Measurements from ENCODE around the gene MADD. TPM values are rescaled to one million over a fixed set of nuclear protein-coding genes. Genes with fewer than 3 reads are reported as not detected.

The MADD gene
- total RNA-seq, 4 donors from 2014 or later = 32.8 to 74.7 (median 35.3) TPM

GRCh38 chr11:47243454-47243853, 26.5 kb upstream of the MADD start:
- DNase-seq (ENCODE audit: low spot score) (no peak), ATAC-seq (ENCODE audit: low FRiP score) (no peak)
- no peak for TF ChIP-seq CTCF (IDR thresholded peaks at IDR 0.05)

DNA sequence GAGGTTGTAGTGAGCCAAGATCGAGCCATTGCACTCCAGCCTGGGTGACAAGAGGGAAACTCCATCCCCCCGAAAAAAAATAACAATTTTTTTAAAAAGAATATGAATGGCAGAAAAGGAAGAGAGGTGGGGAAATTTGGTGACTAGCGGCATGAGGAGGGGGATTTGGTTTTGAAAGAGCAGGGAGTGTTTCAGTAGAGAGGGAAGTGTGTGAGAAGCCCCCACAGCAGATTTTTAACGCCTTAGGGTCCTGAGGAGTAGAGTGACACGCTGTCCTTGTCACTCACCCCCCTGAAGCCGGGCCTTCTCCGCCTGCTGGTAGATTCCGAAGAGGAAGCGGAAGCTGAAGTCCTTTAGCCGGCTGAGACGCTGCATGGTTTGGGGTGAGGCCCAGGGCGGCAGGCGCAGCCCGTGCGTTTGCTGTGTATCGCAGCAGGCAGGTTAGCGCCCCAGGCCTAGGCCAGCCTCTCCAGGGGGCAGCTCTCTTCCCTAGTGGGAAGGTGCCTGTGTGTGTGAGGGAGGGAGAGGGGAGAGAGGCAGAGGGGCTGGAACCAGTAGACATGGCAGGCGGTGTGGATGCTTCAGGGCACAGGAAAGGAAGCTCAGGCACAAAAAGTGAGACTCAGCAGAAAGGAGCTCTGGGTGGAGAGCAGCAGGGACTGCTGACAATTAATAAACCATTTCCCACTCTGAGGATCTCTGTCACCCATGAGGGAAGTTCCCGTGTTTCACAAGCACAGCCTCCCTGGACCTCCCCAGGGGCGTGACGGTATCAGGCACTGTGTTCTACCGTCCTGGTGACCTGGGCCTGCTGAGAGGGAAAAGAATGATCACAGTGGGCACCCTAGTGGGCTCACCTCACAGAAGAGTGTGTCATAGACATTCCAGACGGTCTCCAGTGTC, 25.2 kb upstream of the MADD start:
- DNase-seq (ENCODE audit: low spot score) (no peak), ATAC-seq (ENCODE audit: low FRiP score) (no peak)
- no peak for TF ChIP-seq CTCF (IDR thresholded peaks at IDR 0.05)

DNA sequence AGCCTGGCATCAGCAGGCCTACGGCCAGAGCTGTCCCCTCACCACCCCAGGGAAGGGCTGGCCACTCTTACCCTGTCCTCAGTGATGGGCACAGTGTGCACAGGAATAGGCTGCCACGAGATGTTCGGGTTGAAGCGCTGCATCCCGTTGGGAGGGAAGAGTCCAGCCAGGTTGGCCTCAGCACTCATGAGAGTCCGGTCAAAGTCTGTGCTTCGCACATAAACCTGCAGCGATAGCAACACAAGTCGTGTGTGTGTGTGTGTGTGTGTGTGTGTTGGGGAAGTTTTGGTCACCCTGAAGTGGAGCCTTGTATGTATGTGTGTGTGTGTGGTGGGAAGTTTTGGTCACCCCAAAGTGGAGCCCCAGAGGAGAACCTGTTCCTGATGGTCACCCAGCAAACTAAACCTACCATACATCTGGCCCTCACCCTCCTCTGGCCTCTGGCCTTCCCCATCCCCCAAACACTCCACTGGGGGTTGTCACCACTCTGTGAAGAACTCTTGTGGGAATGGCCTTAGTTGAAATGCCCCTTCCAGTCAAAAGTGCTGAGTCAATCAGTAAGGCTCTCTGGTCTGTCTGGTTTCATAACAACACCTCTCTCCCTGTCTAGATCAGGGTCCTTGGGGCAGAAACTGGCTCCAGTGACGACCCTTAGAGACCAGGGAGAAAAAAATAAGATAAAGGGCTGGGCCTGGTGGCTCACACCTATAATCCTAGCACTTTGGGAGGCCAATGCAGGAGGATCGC, 24.1 kb upstream of the MADD start:
- no peak for TF ChIP-seq CTCF (IDR thresholded peaks at IDR 0.05)
- ATAC-seq (ENCODE audit: low FRiP score) = no peak
- DNase-seq (ENCODE audit: low spot score) = no peak

- no peak for TF ChIP-seq CTCF (IDR thresholded peaks at IDR 0.05)
- DNase-seq (ENCODE audit: low spot score) = no peak
These were observed 22.4 kb upstream of the MADD start for GRCh38 chr11:47247502-47247901.

GRCh38 chr11:47248304-47248663, 21.6 kb upstream of the MADD start:
- peak; percentile 41 for ATAC-seq (ENCODE audit: low FRiP score)
- TF ChIP-seq CTCF (IDR thresholded peaks at IDR 0.05) = no peak
- no peak for DNase-seq (ENCODE audit: low spot score)

More at GRCh38 chr11:47247502-47247901, 22.4 kb upstream of the MADD start:
- no peak for ATAC-seq (ENCODE audit: low FRiP score)

GRCh38 chr11:47248664-47249377, 21.1 kb upstream of the MADD start, which contains the start of gene ACP2:
Gene ACP2 (minus strand): TSS chr11:47248814. CDS start chr11:47248789, 25 bp downstream.
- TF ChIP-seq CTCF (IDR thresholded peaks at IDR 0.05) = no peak
- DNase-seq (ENCODE audit: low spot score) (peak; percentile 69), ATAC-seq (ENCODE audit: low FRiP score) (peak; percentile 95)
